ENCODE measurements around the gene C1orf74. TPM values are rescaled to one million over a fixed set of nuclear protein-coding genes. Genes with fewer than 3 reads are reported as not detected.

Gene C1orf74
- total RNA-seq, 4 donors from 2014 or later: 0.20 to 2.7 (median 2.4) TPM; not detected in 1

GRCh38 chr1:209803568-209803967, 19.2 kb upstream of the C1orf74 start:
- Histone ChIP-seq H3K27me3 (no peaks in the 10 kb centered on the region), H3K9me3 (no peaks in the 10 kb centered on the region), H3K27ac (no peak overlapping the region), H3K4me3 (no peak overlapping the region), H3K36me3 (no peaks in the 10 kb centered on the region), H3K4me1 (peaks cover 0 to 15% (median 3%) of the 10 kb centered on the region in 4 donors)
- no peak for DNase-seq
- TF ChIP-seq POLR2A (IDR thresholded peaks at IDR 0.05) (no peak), EP300 (IDR thresholded peaks at IDR 0.05; ENCODE audit: low read depth) (no peak), POLR2AphosphoS5 (IDR thresholded peaks at IDR 0.05) (no peak), CTCF (IDR thresholded peaks at IDR 0.05) (no peak)
- 92% methylated on average over 1 of the region's 1 CpG; no CpG with 5 or more reads in 1 of the 2 donors for WGBS, 2 donors (ENCODE audit: low coverage in 1 of 2)
- in situ Hi-C loops (cut with MboI; ENCODE audit: low pct_ligation_motif_present in 1 of 4, low pct_unique_long_range_greater_than_20kb in 1 of 4, low sequenced_read_pairs in 3 of 4): no loop called here
- intact Hi-C loops (cut with DNase I; ENCODE audit: low total_unique reads): no loop called here

GRCh38 chr1:209802780-209803152, 18.4 kb upstream of the C1orf74 start:
- Histone ChIP-seq H3K4me3 (no peak overlapping the region), H3K4me1 (peaks cover 0 to 12% (median 0%) of the 10 kb centered on the region in 4 donors), H3K9me3 (no peaks in the 10 kb centered on the region), H3K27ac (no peak overlapping the region), H3K36me3 (no peaks in the 10 kb centered on the region), H3K27me3 (no peaks in the 10 kb centered on the region)
- no peak for DNase-seq
- intact Hi-C loops (cut with DNase I; ENCODE audit: low total_unique reads) (no loop called here), in situ Hi-C loops (cut with MboI; ENCODE audit: low pct_ligation_motif_present in 1 of 4, low pct_unique_long_range_greater_than_20kb in 1 of 4, low sequenced_read_pairs in 3 of 4) (no loop called here)
- 89% methylated on average over 4 of the region's 4 CpGs; no CpG with 5 or more reads in 1 of the 2 donors for WGBS, 2 donors (ENCODE audit: low coverage in 1 of 2)
- no peak for TF ChIP-seq POLR2AphosphoS5 (IDR thresholded peaks at IDR 0.05)
- TF ChIP-seq CTCF (IDR thresholded peaks at IDR 0.05): no peak
- no peak for TF ChIP-seq POLR2A (IDR thresholded peaks at IDR 0.05)
- no peak for TF ChIP-seq EP300 (IDR thresholded peaks at IDR 0.05; ENCODE audit: low read depth)

GRCh38 chr1:209802117-209802779, 17.9 kb upstream of the C1orf74 start:
- H3K27me3 ChIP-seq: no peaks in the 10 kb centered on the region
- intact Hi-C loops (cut with DNase I; ENCODE audit: low total_unique reads) (no loop called here), in situ Hi-C loops (cut with MboI; ENCODE audit: low pct_ligation_motif_present in 1 of 4, low pct_unique_long_range_greater_than_20kb in 1 of 4, low sequenced_read_pairs in 3 of 4) (no loop called here)
- H3K4me3 ChIP-seq: no peak overlapping the region
- peaks cover 0 to 12% (median 0%) of the 10 kb centered on the region in 4 donors for H3K4me1 ChIP-seq
- no peak overlapping the region for H3K27ac ChIP-seq
- no peaks in the 10 kb centered on the region for H3K36me3 ChIP-seq
- TF ChIP-seq CTCF (IDR thresholded peaks at IDR 0.05) (no peak), EP300 (IDR thresholded peaks at IDR 0.05; ENCODE audit: low read depth) (no peak), POLR2A (IDR thresholded peaks at IDR 0.05) (no peak), POLR2AphosphoS5 (IDR thresholded peaks at IDR 0.05) (no peak)
- no peaks in the 10 kb centered on the region for H3K9me3 ChIP-seq
- DNase-seq: no peak
- WGBS, 2 donors (ENCODE audit: low coverage in 1 of 2): 68 to 79% methylated on average over 4 of the region's 4 CpGs

- 78 to 90% methylated on average over 2 to 5 of the region's 5 CpGs for WGBS, 2 donors (ENCODE audit: low coverage in 1 of 2)
- Histone ChIP-seq H3K27me3 (no peaks in the 10 kb centered on the region), H3K9me3 (no peaks in the 10 kb centered on the region), H3K4me3 (no peak overlapping the region), H3K4me1 (peaks cover 0 to 6% (median 0%) of the 10 kb centered on the region in 4 donors), H3K27ac (no peak overlapping the region), H3K36me3 (no peaks in the 10 kb centered on the region)
- in situ Hi-C loops (cut with MboI; ENCODE audit: low pct_ligation_motif_present in 1 of 4, low pct_unique_long_range_greater_than_20kb in 1 of 4, low sequenced_read_pairs in 3 of 4) (no loop called here), intact Hi-C loops (cut with DNase I; ENCODE audit: low total_unique reads) (no loop called here)
- TF ChIP-seq CTCF (IDR thresholded peaks at IDR 0.05) (no peak), EP300 (IDR thresholded peaks at IDR 0.05; ENCODE audit: low read depth) (no peak), POLR2A (IDR thresholded peaks at IDR 0.05) (no peak), POLR2AphosphoS5 (IDR thresholded peaks at IDR 0.05) (no peak)
- DNase-seq: no peak
These were observed 16.9 kb upstream of the C1orf74 start for GRCh38 chr1:209800984-209801834.
